HG02970 (cell line): ENCODE data around the gene TSPAN18.

Source experiments
- ATAC-seq: cut with Tn5 transposase; IDR thresholded peaks from one replicate; pipeline ENCODE4 v1.9.1; 2021; ENCODE audit warnings: mild to moderate bottlenecking, moderate library complexity, moderate number of reproducible peaks; ENCODE audit not compliant: unreplicated experiment, low FRiP score

Gene TSPAN18

DNA sequence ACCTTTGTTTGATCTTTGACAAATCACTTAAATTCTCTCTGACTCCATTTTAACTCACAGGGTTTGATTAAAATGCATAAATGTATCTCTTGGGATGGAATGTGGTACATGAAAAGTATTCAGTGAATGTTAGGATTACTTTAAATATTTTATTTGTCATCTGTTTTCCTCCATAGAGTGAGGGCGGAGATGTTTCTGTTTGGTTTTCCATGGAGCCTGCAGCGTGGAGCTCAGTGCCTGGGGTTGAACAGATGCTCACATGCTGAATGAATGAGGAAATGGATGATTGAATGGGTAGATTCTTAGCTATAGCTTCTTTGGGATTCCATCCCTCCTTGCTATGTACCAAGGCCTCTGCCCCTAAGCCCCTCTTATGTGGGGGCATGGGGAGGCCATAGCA lies 10.0 kb downstream of the TSPAN18 start:
- no peak for ATAC-seq

DNA sequence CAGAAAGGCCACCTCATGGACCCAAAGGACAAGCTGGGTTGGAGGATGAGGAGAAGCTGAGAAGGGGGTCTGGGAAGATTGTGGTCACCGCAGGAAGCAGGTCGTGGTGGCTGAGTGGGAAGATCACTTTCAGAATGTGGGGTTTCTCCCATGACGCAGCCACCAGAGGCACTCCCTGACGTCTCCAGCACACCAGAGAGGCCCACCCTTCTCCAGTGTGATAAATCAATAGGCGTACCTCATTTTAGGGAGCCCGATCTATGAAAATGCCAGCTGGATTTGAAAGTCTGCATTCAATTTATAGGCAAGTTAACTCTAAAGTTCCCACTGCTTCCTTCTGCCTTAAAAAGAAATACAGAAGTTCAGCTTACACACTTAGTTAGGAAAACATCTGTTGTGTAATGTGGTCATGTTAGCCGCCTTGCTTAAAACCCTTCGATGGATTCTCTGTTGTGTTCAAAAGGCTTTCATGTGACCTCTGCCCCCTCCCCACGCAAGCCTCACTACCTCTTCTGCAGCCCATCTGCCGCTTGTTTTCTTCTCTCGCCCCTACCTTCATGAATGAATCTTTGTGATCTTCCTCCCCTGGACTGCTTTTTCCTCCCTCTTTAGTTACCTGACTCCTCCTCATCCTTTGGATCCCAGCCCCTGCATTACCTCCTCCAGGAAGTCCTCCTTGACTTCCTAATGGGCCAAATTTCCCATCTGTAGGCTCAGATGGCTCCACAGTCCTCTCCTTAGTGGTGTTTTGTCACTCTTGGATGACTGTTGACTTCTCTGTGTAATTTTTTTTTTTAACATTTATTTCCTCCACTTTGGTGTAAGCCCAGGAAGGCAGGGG lies 10.7 kb downstream of the TSPAN18 start:
- ATAC-seq = no peak

DNA sequence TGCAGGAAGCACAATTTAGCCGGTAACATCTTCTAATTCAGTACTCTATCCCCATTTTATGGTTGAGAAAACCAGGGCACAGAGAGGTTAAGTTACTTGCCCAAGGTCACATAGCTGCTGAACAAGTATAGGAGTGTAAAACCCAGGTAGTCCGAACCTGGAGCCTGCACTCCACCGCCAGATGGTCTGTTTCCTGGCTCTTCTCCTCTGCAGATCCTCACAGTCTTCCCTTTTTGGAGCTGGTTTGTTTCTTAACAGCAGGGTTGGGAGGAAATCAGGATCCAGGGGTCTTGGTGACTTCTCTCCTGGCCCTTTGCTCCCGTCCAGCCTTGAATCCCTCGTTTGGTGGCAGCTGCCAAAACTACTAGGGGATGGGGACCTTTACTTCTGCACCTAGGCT lies 12.0 kb downstream of the TSPAN18 start:
- no peak for ATAC-seq

DNA sequence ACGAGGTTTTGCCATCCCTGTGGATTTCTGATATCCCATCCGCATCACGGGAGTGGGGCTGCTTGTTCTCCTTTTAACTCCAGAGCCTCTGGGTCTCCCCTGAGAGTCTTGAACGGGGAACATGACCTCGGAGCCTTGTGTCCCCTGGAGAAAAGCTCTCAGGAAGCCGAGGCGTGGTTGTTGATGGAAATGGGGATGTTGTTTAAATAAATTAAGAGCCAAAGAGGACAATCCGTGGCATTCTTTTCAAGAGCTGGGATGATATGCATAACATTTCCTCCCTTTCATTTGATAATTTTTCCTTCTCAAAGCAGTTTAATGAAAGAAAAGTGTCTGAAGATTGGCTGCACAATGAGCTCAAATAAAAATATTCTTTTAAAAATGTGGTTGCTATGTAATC lies 14.2 kb downstream of the TSPAN18 start:
- no peak for ATAC-seq

DNA sequence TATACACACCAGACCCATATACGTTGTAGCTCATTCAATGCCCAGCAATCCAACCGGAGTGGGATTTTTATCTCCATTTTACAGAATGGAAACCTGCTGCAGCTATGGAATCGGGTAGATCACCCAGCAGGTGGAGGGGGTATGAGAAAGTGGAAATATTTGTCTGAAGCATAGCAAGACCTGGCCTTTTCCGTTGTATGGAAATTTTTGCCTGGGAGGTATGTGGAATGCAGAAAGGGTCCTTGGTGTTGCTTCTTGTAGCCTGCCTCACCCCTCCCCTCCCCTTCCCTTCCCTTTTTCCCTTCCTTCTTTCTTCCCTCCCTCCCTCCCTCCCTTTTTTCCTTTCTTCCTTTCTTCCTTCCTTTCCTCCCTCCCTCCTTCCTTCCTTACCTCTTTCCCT lies 15.2 kb downstream of the TSPAN18 start:
- no peak for ATAC-seq

DNA sequence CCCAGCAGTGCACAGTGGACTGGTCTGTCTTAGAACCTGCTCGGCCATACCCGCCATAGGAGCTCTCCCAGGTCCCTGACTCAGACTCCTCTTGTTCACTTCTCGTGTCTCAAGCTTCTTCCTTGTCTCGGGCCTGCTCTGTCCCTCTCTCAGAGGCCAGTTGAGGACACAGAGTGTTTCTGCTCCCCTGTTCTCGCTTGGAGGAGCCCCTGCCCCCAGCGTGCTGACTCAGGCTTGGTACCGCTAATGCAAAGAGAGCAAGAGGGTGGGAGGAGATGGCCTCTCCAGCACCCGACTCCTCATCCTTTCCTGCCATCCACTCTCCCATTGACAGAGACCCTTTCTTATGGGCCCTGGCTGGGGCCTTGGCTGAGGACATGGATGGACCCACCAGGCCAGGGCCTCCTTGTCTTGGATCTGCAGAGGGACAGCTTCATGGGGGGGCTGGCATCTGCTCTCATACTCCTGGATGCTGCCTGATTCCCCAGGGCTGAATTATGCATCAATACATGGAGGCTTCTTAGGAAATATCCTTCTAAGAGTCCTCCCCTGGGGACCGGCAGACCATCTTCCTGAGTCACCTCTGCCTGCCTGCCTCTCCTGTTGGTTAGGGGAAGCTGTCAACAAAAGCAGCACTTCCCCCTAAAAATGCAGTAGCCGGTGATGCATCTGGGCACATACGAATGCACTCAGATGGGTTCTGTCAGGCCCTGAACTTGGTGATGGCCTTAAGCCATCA lies 15.9 kb downstream of the TSPAN18 start:
- ATAC-seq = no peak

DNA sequence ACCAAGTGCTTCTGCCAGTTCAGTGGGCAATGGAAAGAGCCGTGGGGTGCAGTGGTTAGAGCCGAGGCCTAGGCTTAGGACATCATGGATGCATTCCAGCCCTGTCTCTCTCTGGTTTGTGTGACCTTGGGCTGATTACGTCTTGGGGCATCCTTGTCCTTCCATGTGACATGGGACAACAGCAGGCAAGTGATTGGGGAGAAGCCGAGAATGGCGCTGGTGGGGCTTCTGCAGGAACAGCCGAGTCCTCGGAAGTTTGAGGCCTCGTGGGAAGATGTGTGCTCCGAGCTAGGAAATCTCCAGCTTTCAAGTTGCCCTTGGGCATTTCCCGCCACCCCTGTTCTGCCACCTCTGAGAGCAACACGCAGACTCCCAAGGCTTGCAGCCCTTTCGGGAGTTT lies 16.6 kb downstream of the TSPAN18 start:
- ATAC-seq = no peak

DNA sequence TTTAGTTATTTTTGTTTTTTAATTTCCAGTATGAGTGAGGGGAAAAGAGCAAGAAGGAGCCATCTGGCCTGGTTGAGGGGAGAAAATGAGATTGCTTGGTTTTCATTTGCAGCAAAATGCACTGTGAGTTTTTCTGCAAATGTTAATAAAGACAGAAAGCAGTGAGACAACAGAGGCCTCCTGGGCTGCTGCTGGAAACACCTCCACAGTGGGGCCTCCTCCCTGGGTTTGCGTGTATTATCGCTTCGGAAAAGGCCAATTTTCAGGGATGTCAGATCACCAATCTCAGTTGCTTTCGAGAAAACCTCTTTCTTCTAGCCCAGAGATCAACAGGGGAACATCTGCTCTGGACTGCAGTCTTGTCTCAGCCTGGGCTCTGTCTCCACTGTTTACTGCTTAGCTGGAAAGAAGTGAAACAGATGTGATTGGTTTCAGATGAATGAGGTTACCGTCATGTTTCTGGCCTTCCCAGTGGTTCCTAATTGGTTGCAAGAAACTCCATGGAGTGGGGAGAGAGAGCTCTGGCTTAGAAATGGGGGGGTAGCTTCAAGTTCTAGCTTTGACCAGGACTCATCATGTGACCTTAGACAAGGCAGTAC lies 17.3 kb downstream of the TSPAN18 start:
- ATAC-seq = no peak

DNA sequence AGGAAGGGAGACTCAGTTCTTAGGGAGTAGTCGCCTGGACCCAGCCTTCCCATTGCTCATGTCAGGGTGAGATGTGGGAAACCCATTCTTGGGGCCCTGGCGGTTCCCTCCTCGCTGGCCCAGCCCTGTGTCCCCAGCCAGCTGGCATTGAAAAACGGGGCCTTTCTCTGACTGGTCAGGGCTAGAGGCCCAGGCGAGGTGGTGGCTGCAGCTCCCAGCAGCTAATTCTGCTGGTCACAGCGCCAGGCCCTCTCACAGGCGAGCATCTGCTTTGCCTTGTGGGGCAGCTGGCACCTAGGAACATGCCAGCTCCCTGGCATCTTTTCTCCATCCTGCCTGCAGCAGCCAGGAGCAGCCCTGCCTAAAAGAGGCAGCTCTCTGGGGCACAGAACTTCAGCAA lies 20.1 kb downstream of the TSPAN18 start:
- ATAC-seq = no peak

DNA sequence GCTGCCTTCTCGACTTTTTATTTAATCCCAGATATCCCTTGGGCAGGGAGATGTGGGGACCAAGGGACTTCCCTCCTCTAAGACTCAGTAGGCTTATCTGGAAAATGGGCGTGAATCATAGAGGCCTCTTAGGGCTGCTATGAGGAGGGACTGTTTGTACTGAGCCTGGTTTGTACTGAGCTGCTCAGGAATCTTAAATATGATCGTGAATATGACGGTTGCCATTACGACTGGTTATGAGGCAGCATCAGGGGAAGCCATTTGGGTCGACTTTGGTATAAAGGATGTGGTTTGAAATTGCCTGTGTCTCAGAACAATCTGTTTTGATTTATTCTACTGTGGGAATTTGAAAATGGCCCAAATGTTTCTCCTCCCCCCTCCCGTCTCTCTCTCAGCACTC lies 20.6 kb downstream of the TSPAN18 start:
- ATAC-seq = no peak

DNA sequence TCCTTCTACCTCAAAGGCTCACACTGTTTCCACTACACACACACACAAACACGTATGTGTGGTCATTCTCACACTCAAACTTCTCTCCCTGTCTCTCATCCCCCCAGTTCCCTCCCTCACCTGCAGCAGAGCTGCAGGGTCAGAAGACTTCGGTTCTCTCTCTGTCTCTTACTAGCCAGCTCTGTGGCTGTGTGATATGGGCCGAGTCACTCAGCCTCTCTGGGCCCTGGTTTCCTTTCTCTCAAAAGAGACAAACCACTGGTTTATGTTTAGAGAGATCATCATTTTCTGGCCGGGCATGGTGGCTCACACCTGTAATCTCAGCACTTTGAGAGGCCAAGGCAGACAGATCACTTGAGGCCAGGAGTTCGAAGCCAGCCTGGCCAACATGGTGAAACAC lies 21.1 kb downstream of the TSPAN18 start:
- ATAC-seq = no peak

DNA sequence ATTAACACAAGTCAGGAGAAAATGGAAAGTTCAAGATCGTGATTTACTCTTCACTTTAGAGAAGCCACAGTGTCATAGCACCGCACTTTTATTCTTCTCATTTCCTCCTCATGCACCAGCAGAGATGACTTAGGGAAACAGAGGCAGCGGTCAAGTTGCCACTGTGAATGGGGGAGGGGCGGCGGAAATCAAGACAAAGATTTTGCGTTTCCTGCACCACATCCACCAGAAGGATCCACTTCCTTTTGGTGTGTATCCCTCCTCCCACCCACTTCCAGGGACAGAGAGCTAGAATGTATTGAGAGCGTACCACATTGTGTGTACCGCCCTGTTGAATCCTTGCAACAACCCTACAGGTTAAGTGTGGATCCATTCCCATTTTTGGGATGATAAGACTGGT lies 21.8 kb downstream of the TSPAN18 start:
- ATAC-seq = no peak

DNA sequence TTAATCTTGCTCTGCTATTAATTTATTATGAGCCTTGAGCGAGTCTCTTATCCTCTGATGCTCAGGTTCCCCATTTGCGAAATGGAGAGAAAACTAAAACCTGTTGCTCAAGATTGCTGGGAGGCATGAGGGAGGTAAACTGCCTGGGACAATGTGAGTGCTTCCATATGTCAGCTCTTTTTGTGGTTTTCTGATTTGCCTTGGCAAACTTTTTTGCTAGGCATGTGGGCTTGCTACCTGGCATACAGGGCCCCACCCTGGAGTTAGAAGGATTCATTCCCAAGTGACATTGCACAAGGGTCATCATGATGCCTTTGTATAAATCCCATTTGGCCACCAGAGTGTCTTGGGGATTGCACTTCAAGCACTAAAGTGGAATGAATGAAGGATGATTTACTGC lies 22.4 kb downstream of the TSPAN18 start:
- no peak for ATAC-seq

DNA sequence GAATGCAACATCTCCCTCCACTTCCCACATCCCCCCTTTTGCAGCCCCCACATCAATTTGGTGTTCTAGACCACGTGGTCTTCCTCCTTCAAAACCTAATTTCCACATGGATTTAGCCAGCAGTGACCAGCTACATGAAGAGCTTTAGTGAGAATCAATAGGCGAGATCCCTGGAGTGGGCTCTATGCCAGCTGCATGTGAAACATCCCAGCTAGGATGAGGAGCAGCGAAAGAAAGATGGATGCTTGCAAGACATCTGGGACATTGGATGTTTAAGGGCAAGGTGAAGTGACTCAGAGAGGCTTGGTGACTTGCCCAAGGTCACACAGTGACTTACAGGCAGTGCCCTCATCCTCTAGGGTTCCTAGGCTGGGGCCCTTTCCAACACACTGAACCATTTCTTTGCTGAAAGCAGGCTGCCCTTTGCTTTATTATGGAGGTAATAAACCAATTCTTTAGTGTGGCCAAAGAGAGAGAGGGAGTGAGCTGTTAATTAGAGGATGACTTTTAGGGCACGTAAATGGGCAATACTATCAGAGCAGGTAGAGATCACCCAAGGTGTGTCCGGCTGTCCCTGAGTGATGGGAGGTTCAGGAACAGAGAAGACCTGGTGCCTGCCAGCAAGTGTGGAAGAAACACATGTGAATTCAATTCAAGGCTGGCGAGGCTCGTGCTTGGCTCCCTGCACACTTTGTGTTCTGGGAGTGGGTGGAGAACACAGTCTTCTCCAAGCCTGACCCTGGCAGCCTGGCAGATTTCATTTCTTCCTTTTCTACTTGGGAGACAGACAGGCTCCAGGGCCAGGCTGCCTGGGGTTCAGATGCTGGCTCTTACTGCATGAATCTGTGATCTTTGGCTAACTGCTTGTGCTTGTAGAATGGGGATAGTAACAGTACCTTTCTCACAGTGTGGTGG lies 24.0 kb downstream of the TSPAN18 start:
- no peak for ATAC-seq

DNA sequence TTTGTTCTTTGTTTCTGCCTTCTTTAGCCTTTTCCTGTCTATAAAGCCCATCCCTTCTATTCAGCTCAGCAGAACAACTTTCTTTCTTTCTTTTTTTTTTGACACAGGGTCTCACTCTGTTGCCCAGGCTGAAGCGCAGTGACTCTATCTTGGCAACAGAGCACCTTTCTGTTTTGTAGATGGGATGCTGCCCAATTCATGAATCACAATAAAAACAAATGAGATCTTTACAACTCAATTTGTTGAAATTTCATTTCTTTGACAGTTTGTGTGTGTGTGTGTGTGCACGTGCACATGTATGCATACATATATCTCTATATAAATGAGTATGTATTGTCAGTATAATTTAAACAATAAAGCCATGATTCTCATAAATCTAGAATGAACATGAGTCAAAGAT lies 25.5 kb downstream of the TSPAN18 start:
- ATAC-seq = no peak

DNA sequence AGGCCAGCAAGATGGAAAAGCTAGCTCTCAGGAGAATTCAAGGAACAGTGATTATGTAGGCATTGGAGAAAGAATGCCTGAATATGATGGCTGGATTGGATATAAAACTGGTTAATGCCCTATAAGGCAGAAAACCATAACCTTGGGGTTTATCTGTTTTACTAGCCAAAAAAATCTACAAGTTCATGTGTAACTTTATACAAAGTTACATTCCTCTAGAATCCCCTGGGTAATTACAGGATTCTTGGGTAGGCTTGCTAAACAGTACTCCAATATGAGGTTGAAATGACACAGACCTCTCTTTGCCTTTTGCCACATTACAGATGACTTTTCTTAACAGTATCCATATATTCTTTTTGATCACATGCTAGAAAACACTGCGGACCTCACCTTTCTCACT lies 26.0 kb downstream of the TSPAN18 start:
- ATAC-seq = no peak

DNA sequence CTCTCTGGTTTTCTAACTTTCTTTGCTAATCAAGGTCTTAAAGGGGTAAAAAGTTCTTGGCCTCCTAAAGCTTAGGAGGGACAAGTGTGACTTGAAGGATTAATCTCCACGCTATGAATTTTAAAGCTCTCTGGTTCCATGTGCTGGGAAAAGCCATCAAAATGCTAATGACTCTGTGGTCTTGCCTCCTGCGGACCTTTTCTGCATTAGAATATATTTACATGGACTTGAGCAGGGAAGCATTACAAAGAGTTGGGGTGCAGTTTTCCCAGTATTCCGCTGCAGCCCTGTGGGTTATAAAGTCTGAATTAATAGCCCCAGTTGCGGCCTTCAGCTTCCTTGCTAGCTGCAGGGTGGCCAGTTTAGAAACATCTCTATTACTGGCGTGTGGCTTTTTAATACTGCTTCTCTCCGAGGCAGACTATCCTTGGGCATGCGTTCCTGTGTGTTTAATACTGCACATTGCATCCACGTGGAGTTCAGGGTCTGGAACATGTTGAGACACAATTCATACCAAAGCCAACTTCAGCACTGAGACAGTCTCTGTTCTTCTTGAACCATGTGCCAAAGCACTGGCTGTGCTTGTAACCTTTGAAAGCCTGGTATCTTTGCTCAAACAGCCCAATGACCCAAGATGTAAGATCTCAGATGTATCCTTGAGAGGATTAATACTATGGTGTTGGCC lies 27.3 kb downstream of the TSPAN18 start:
- no peak for ATAC-seq

DNA sequence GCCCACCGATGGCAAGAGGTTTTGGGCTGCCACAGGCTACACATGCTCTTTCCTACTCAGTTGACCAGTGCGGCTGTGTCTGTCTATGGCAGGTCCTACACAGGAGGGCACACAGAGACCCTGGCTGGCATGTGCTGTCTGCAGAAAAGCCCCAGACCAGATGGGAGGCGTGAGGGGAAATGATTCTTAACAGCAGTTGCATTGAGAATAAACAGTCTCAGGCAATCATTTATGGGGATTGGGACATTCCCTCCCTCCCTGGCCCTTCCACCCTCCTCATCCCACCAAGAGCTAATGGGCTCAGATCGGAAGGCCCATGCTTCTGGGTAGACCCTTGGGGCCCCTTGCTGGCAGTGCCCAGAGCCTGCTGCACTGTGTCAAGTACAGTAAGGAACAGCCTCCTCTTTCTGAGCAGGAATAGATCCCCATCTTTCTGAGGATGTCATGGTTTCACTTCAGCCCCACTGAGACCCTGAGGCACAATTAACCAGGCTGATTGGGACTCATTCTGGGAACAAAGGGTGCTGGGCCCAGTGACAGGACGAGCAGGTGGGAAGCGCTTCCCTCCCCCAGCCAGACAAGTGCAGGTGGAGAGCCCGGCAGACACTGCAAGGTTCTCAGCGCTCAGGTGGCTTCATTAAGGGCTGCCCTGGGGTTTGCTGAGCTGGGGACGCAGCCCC lies 28.3 kb downstream of the TSPAN18 start:
- ATAC-seq = no peak
